GM12878 (cell line): ENCODE measurements around the gene ATP10A. TPM values are rescaled to one million over a fixed set of nuclear protein-coding genes. Genes with fewer than 3 reads are reported as not detected.
A peak's percentile ranks its signal among the peaks of the same experiment; 100 is the strongest.

Experiments
- ATAC-seq: fragments of 200-7000 bp; cut with Tn5 transposase; 3 replicates; pipeline ENCODE4 v1.9.1; 2020; ENCODE audit warnings: mild to moderate bottlenecking, moderate library complexity
- BruUV-seq: library from RNA; stranded (reverse); fragments of 400-500 nt; replicated peaks from 2 replicates; lab custom pipeline; 2021; lab: Mats Ljungman, UMichigan
- CTCF ChIA-PET: fragments of 300-600 bp; sonication (Branson Sonifier 250); formaldehyde crosslinking; extraction: SDS; loops from one replicate; lab custom pipeline; 2021; ENCODE audit warnings: inconsistent platforms; lab: Yijun Ruan, JAX
- POLR2A ChIA-PET: fragments of 350-600 bp; formaldehyde crosslinking; extraction: SDS; loops from one replicate; lab custom pipeline; 2021; ENCODE audit warnings: inconsistent platforms; lab: Charles Lee
- RAD21 ChIA-PET: fragments of 300-600 bp; sonication (Branson Sonifier 250); formaldehyde crosslinking; loops from one replicate; lab custom pipeline; 2023; ENCODE audit warnings: antibody characterized with exemption; ENCODE audit not compliant: unreplicated experiment; lab: Charles Lee
- SMC1A ChIA-PET: fragments of 300-600 bp; sonication (Branson Sonifier 250); formaldehyde crosslinking; loops from one replicate; lab custom pipeline; 2023; ENCODE audit not compliant: unreplicated experiment, uncharacterized antibody; lab: Charles Lee
- DNase-seq: peaks from one replicate; pipeline ENCODE4 v3.0.0-alpha.2; 2011; ENCODE audit warnings: low read depth, low spot score
- FAIRE-seq: peaks from 3 replicates; lab custom pipeline; 2011; peaks lifted over from hg19 to GRCh38; lab: Jason Lieb, UNC
- H2AFZ ChIP-seq: 2 replicates; pipeline ENCODE4 v1.6.0; 2011; ENCODE audit warnings: low read depth, low read length, control low read depth; ENCODE audit not compliant: control insufficient read depth
- H3K27ac ChIP-seq: 2 replicates; pipeline ENCODE4 v1.5.1; 2011; ENCODE audit warnings: control low read depth; ENCODE audit not compliant: control insufficient read depth, insufficient read depth
- H3K27me3 ChIP-seq, 2 experiments: replicated peaks in 1 of 2; 2 replicates each; pipeline versions ENCODE4 v1.6.0 to v1.6.1; 2011; ENCODE audit warnings: low read length in 1 of 2; ENCODE audit not compliant: control insufficient read depth in 2 of 2, insufficient read depth in 2 of 2
- H3K36me3 ChIP-seq, 2 experiments: 2 replicates each; pipeline ENCODE4 v1.5.1; 2011; ENCODE audit warnings: low read length in 1 of 2; ENCODE audit not compliant: control insufficient read depth in 2 of 2, insufficient read depth in 2 of 2
- H3K4me1 ChIP-seq: 2 replicates; pipeline ENCODE4 v1.6.1; 2011; ENCODE audit warnings: mild to moderate bottlenecking, low read length, moderate library complexity, mixed read lengths; ENCODE audit not compliant: control insufficient read depth, insufficient read depth
- H3K4me2 ChIP-seq: 2 replicates; pipeline ENCODE4 v1.6.0; 2011; ENCODE audit warnings: control low read depth; ENCODE audit not compliant: control insufficient read depth, insufficient read depth
- H3K4me3 ChIP-seq: fragments of 200-600 bp; sonication (generic); 2 replicates; pipeline ENCODE4 v1.5.1; 2016
- H3K79me2 ChIP-seq: 2 replicates; pipeline ENCODE4 v1.6.0; 2011; ENCODE audit warnings: low read length; ENCODE audit not compliant: control insufficient read depth, insufficient read depth
- H3K9ac ChIP-seq: 2 replicates; pipeline ENCODE4 v1.8.0; 2011; ENCODE audit warnings: low read length, control low read depth, mixed read lengths; ENCODE audit not compliant: control insufficient read depth, insufficient read depth
- H3K9me3 ChIP-seq: replicated peaks from 3 replicates; pipeline ENCODE4 v1.5.1; 2011; ENCODE audit warnings: mild to moderate bottlenecking, low read length; ENCODE audit not compliant: control insufficient read depth, insufficient read depth
- H4K20me1 ChIP-seq: 2 replicates; pipeline ENCODE4 v1.6.0; 2011; ENCODE audit not compliant: control insufficient read depth, insufficient read depth
- CTCF ChIP-seq, 3 experiments: IDR thresholded peaks in 2 of 3; conservative IDR thresholded peaks in 1 of 3; 2 replicates each; pipeline ENCODE4 v1.5.1; 2011; ENCODE audit warnings: low read depth in 3 of 3, low read length in 3 of 3, mild to moderate bottlenecking in 3 of 3, control low read depth in 2 of 3, moderate library complexity in 2 of 3, inconsistent platforms in 1 of 3, mixed read lengths in 1 of 3; ENCODE audit not compliant: control insufficient read depth in 2 of 3, insufficient read depth in 1 of 3; ENCODE audit errors: extremely low read depth in 1 of 3
- HDGF ChIP-seq: fragments of 450-650 bp; IDR thresholded peaks from 2 replicates; pipeline ENCODE4 v1.6.1; 2016; ENCODE audit warnings: antibody characterized with exemption
- RAD21 ChIP-seq: IDR thresholded peaks from 2 replicates; pipeline ENCODE4 v1.6.1; 2011; ENCODE audit warnings: mild to moderate bottlenecking, low read depth, low read length, moderate library complexity; ENCODE audit not compliant: insufficient read depth
- SMC3 ChIP-seq: IDR thresholded peaks from 2 replicates; pipeline ENCODE4 v1.6.1; 2011; ENCODE audit warnings: low read length, improper control_type of control experiment, borderline replicate concordance
- SUPT20H ChIP-seq: IDR thresholded peaks from 2 replicates; pipeline ENCODE4 v1.6.1; 2011; ENCODE audit warnings: low read depth, mild to moderate bottlenecking, low read length, moderate library complexity, borderline replicate concordance; ENCODE audit not compliant: control insufficient read depth
- WGBS: methylation state at CpG from one replicate; pipeline ENCODE4 v1.1.6; 2016; ENCODE audit warnings: low lambda C conversion rate; ENCODE audit not compliant: insufficient replicate concordance, insufficient coverage; ENCODE audit errors: missing lambda C conversion rate; 5-methylcytosine and 5-hydroxymethylcytosine counted together
- in situ Hi-C: fragments of 300-500 bp; cut with MboI; formaldehyde crosslinking; loops from 9 replicates; pipeline ENCODE4 v1.14.3; 2018; ENCODE audit warnings: mixed read lengths
- intact Hi-C: fragments of 100-400 bp; cut with micrococcal nuclease; formaldehyde crosslinking; loops from one replicate; pipeline ENCODE4 v1.14.2; 2022; ENCODE audit not compliant: unreplicated experiment
- polyA plus RNA-seq, 11 experiments: library from polyadenylated mRNA; depleted of rRNA in 4 of 11; unstranded in 6 of 11; stranded (reverse) in 5 of 11; fragments of >200 nt; fragmentation: Nextera tagmentation in 4 of 11; fragmentation: Illumina TruSeq in 1 of 11; extraction: Ambion mirVana in 4 of 11; extraction: Trizol in 1 of 11; gene quantifications; 1 replicate in 1 of 11; 2 replicates in 10 of 11; pipeline versions ENCODE4 v1.2.1 to v1.2.3, GENCODE V29; 2011 to 2016; ENCODE audit warnings: inconsistent platforms in 2 of 11, missing spikeins in 2 of 11, low read depth in 1 of 11
- total RNA-seq, 4 experiments: library from RNA; depleted of rRNA in 3 of 4; stranded (reverse); fragments of >200 nt in 3 of 4; fragmentation: Illumina TruSeq in 1 of 4; extraction: Trizol in 1 of 4; gene quantifications; 2 replicates each; pipeline versions ENCODE4 v1.2.1 to v1.2.3, GENCODE V29; 2013 to 2021
- TF ChIP-seq, protein P1 (sequence below): fragments of 150-350 bp; IDR thresholded peaks from 2 replicates; pipeline ENCODE4 v1.6.1; 2016; ENCODE audit warnings: low read depth, low read length

ATP10A gene
- total and polyA plus RNA-seq, 10 of the 15 experiments (the other 5 are each of a cell fraction or from before 2014, with no cell fraction given), result 0.04 to 1.5 (median 0.31) TPM; not detected in 2

GRCh38 chr15:25694239-25694584 is 168.9 kb downstream of the ATP10A start (continued):
- TF ChIP-seq, protein P1, sequence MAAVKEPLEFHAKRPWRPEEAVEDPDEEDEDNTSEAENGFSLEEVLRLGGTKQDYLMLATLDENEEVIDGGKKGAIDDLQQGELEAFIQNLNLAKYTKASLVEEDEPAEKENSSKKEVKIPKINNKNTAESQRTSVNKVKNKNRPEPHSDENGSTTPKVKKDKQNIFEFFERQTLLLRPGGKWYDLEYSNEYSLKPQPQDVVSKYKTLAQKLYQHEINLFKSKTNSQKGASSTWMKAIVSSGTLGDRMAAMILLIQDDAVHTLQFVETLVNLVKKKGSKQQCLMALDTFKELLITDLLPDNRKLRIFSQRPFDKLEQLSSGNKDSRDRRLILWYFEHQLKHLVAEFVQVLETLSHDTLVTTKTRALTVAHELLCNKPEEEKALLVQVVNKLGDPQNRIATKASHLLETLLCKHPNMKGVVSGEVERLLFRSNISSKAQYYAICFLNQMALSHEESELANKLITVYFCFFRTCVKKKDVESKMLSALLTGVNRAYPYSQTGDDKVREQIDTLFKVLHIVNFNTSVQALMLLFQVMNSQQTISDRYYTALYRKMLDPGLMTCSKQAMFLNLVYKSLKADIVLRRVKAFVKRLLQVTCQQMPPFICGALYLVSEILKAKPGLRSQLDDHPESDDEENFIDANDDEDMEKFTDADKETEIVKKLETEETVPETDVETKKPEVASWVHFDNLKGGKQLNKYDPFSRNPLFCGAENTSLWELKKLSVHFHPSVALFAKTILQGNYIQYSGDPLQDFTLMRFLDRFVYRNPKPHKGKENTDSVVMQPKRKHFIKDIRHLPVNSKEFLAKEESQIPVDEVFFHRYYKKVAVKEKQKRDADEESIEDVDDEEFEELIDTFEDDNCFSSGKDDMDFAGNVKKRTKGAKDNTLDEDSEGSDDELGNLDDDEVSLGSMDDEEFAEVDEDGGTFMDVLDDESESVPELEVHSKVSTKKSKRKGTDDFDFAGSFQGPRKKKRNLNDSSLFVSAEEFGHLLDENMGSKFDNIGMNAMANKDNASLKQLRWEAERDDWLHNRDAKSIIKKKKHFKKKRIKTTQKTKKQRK, result no peak

DNA sequence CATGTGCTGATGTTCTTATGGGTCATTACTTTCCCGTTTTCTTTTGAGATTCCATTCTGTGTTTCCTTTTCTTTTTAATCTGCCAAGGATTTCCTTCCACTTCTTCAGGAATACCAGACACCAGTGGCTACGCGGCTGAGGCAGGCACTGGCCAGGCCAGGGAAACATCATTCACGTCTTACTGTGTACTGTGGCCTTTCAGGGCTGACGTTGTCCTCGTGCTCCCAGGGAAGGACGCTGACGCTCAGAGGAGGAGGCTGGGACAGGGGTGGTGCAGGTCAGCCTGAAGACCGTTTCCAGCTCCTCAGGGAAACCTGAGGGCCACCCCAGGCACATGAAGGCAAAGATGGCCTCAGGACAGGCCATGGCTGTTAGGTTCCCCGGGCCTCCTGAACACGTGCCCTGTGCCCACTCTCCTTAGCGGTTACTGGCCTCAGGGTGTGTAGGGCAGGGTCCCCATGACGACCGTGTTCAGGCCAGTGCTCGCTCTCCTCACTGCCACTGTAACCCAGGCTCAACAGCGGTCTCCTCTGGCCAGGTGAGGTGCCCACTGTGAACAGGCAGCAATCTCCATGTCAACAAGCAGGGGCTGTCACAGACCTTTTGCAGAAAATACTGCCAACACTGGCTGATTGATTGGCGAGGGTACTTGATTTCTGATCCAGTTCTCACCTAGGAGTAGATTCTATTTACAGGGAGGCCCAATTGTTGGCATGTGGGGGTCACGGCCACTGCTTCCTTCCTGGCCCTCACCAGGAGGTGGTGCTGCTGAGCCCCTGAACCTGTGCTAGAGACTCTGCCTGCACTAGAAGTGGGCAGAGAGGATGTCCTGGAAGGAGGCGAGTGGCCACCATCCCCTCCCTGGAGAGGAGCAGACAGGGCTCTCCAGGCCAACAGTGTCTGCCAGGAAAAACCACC is 169.5 kb downstream of the ATP10A start:
- in situ Hi-C loops (loop anchor here (5.0 to 10.0 kb wide), 4 partner anchors 51 to 359 kb away; partner anchors contain the start of gene ATP10A), intact Hi-C loops (loop anchor here (5.0 kb wide), 1 partner anchor 239 kb away; no protein-coding TSS in a partner anchor)
- ATAC-seq (peak; percentile 80), DNase-seq (no peak), FAIRE-seq (no peak)
- H3K4me3 ChIP-seq, result no peak overlapping the region
- RAD21 ChIA-PET, result no interaction called here
- H3K4me2 ChIP-seq, result no peak overlapping the region
- no TSS peak for BruUV-seq
- no peaks in the 10 kb centered on the region; the same call in 2 of the 3 replicates for H3K9me3 ChIP-seq
- H3K36me3 ChIP-seq, result no peaks in the 10 kb centered on the region
- POLR2A ChIA-PET, result no interaction called here
- CTCF ChIA-PET, result no interaction called here
- no peak overlapping the region for H3K27ac ChIP-seq
- SMC1A ChIA-PET, result no interaction called here
- H2AFZ ChIP-seq, result no peak overlapping the region
- H3K79me2 ChIP-seq, result no peaks in the 10 kb centered on the region
- 21% methylated on average over 19 of the region's 19 CpGs for WGBS
- TF ChIP-seq HDGF, result no peak
- TF ChIP-seq CTCF (IDR thresholded peaks at IDR 0.05 in 2 of 3, conservative IDR thresholded peaks at IDR 0.05 in 1 of 3; ENCODE audit: control insufficient read depth in 2 of 3, extremely low read depth in 1 of 3, insufficient read depth in 1 of 3, low read depth in 3 of 3, low read length in 3 of 3), result peak; percentile 17 to 53 (median 51); a peak in 3 of 6 replicates
- peak; percentile 19; the same call in 1 of the 2 replicates for TF ChIP-seq RAD21
- peak; percentile 50 for TF ChIP-seq SMC3
- TF ChIP-seq SUPT20H, result no peak
- no peaks in the 10 kb centered on the region for H3K4me1 ChIP-seq
- H3K27me3 ChIP-seq, result no peaks in the 10 kb centered on the region
- no peaks in the 10 kb centered on the region for H4K20me1 ChIP-seq
- no peak overlapping the region for H3K9ac ChIP-seq
